HG02610 (cell line): ENCODE measurements around the gene RNLS.
A peak's percentile ranks its signal among the peaks of the same experiment; 100 is the strongest.

Experiments
- ATAC-seq: cut with Tn5 transposase; IDR thresholded peaks from one replicate; pipeline ENCODE4 v1.9.1; 2021; ENCODE audit warnings: mild to moderate bottlenecking, moderate library complexity; ENCODE audit not compliant: unreplicated experiment

The RNLS gene

GRCh38 chr10:88582806-88583583 lies at the start of gene RNLS:
Gene RNLS, minus strand, starts transcription at chr10:88583318.
- ATAC-seq: peak; percentile 86

DNA sequence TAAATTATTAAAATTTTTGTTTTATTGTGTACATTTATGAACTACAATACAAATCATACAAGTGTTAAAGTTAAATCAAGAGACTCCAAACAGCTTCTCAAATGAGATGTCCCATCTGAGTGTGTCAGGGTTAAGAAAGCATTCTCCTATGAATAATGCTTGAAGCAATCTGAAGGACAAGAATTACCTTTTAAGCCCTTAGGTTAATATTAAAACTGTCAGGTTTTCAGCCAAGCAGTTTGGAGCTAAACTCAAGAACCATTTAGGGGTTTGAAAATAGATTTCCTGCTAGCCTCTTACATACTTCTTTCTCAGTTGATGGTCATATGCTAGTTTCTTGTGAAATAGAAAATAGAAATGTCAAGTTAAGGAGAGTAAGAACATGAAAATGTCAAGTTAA lies 41.7 kb upstream of the RNLS start:
- no peak for ATAC-seq

DNA sequence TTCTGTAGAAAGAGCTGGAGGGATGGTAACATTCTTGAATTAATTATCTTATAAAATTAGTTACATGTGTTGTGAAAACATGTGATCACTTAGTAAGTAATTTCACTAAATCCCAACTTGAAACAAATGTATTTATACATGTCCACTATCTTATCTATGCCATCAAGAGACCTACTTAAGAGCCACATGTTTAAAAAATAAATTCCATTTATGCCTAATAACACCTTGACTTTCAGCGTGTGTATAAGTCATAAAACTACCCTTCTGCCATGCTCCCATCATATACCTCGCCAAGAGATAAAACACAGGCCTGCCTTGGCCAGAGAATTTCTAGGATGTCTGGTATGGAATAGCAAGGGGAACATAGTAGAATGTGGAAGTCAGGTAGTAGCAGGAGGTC lies 40.7 kb upstream of the RNLS start:
- no peak for ATAC-seq

GRCh38 chr10:88620441-88620840 lies 37.3 kb upstream of the RNLS start:
- no peak for ATAC-seq

GRCh38 chr10:88618496-88618895 lies 35.4 kb upstream of the RNLS start:
- no peak for ATAC-seq

GRCh38 chr10:88617772-88618300 lies 34.7 kb upstream of the RNLS start:
- no peak for ATAC-seq

DNA sequence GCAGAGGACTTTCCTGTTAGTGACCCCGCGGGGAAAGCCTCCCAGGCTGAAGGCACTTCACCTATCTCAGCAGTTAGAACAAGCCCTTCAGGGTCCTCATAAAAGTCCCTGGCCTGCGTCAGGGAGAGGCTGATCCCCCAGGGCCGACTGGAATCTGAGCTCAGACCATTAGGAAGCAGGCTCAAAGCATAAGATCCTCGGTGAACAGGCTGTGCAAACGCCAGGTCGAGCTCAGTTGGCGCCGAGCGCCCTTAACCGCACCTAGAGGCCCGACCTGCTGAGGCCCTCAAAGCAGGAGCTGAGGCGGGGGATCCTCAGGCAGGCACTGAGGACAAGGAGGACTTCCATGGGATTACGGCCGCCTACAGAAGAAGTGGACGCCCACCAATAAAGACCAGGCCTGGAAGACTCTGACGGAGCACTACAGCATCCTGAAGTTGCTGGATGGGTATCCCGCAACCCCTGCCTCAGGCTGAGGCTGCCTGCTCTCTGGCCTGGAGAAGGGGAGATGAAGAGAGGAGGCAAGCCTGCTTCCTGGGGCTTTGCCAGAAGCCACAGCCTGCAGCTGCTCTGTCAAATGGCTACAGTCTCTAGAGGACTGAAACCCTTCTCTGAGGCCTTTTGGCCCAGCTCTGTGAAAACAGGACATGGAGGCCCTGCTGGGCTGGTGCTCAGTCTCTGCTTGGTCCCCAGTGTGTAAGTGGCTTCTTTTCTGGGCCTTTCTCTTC lies 33.3 kb upstream of the RNLS start:
- ATAC-seq: no peak

- ATAC-seq: no peak
Observed at GRCh38 chr10:88608780-88609179, 25.7 kb upstream of the RNLS start.

DNA sequence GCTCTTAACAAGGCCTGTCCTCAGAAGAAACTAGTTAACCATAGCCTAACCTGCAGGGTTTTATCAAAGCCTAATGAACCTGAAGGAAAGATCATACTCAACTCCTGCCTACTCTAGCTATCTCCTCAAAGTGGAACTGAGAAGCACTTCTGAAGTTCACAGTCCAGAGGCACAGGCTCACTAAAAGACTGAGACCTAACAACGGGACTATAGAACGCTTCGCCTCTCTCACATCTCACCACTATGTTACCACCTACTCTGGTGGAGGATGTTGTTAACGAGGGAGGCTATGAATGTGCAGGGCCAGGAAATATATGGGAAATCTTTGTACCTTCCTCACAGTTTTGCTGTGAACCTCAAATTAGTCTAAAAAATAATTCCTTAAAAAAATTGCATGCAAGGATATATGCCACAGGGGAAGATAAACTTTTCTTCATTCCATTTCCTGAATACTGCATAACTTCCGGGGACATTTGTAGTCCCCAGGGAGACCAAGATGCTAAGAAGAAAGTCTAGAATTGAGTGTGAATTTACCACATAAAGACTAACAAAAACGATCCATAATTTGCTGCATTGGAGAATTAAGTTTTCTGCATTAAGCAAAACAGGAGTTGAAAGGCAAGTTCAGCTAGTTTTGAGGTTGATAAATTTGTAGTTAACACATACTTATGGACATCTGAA lies 25.1 kb upstream of the RNLS start:
- no peak for ATAC-seq

GRCh38 chr10:88598055-88598454 lies 14.9 kb upstream of the RNLS start:
- ATAC-seq: peak; percentile 87

DNA sequence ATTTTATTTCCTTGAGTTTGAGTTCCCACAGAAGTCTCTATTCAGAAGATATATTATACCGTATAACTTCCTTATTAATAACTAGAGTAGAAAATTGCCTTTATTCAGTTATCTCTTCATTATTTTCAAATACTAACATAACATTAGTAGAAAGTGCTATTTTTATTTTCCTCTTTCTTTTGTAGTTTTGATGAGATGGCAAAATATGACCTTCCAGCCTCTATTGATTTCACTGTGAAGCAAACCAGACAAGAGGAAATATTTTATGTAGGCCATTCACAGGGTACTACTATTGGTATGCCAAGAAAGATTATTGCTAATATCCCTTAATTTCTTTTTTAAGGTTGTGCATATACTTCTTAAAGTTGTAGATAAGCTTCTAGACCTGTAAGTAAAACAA lies 11.4 kb upstream of the RNLS start:
- no peak for ATAC-seq

DNA sequence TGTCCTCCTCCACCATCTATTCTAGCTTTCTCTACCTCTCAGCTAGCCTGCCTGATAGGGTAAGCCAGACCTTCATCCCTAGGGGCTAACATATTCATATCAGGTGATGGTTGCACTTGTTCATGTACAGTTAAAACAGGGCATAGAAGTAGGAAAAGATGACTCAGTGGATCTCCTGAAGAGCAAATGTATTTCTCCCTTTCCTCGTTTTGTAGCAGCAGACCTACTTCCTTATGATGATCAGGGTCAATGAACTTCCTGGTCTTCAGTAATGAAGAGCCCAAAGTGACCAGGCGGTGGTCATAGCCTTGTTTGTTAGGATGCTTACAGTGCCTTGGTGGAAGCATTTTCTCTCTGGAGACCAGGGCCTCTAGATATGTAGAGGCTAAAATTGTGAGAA lies 9.8 kb upstream of the RNLS start:
- ATAC-seq: no peak

GRCh38 chr10:88592381-88592780 lies 9.3 kb upstream of the RNLS start:
- no peak for ATAC-seq

GRCh38 chr10:88586462-88586861 lies 3.3 kb upstream of the RNLS start, which contains the start of gene LIPJ:
Gene LIPJ, plus strand, starts transcription at chr10:88586762. Its CDS starts 3,926 bp downstream, at chr10:88590688.
- ATAC-seq: no peak

- ATAC-seq: peak; percentile 2
Observed at GRCh38 chr10:88583584-88583957, 453 bp upstream of the RNLS start.

GRCh38 chr10:88582411-88582805 lies 710 bp downstream of the RNLS start:
- ATAC-seq: no peak

DNA sequence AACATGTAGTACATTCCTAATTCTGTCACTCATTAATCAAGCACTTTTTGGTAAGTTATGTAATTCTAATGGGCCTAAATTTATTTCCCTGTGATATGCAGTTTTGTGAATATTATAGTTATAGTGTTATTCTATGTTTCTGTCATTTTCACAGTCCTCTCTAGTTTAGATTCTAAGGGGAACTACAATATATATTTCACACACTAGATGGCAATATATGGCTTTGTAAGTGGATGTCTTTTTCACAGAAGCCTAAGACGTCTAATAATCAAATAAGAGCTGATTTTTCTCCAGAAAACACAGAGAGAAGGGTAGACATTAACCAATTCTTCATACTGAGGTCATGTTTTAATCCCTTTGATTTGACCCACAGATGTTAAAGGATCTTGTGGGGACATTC lies 18.0 kb downstream of the RNLS start:
- no peak for ATAC-seq

GRCh38 chr10:88562152-88562551 lies 21.0 kb downstream of the RNLS start:
- no peak for ATAC-seq

- ATAC-seq: no peak
Observed at GRCh38 chr10:88557658-88558057, 25.5 kb downstream of the RNLS start.

GRCh38 chr10:88557256-88557655 lies 25.9 kb downstream of the RNLS start:
- no peak for ATAC-seq

GRCh38 chr10:88555190-88555908 lies 27.8 kb downstream of the RNLS start:
- ATAC-seq: no peak
